H1 (cell line): Measurements from ENCODE around the gene FJX1. TPM values are rescaled to one million over a fixed set of nuclear protein-coding genes. Genes with fewer than 3 reads are reported as not detected.

Experiments used
- ATF3 ChIP-seq: IDR thresholded peaks from 2 replicates; pipeline ENCODE4 v1.6.1; 2011; ENCODE audit warnings: low read depth, mild to moderate bottlenecking, low read length; ENCODE audit not compliant: insufficient read depth
- CHD7 ChIP-seq: fragments of 300-600 bp; sonication (generic); IDR thresholded peaks from 2 replicates; pipeline ENCODE4 v1.7.1; 2012; ENCODE audit warnings: low read length, moderate library complexity, mild to moderate bottlenecking, inconsistent platforms; ENCODE audit not compliant: insufficient replicate concordance
- HDAC2 ChIP-seq, 2 experiments: fragments of 300-600 bp in 1 of 2; sonication (generic) in 1 of 2; IDR thresholded peaks; 2 replicates each; pipeline ENCODE4 v1.6.1; 2011 to 2012; ENCODE audit warnings: low read depth in 2 of 2, low read length in 2 of 2, mild to moderate bottlenecking in 2 of 2, moderate library complexity in 2 of 2, borderline replicate concordance in 1 of 2, inconsistent platforms in 1 of 2
- RAD21 ChIP-seq, 2 experiments: IDR thresholded peaks in 1 of 2; conservative IDR thresholded peaks in 1 of 2; 2 replicates each; pipeline ENCODE4 v1.6.1; 2011; ENCODE audit warnings: low read depth in 2 of 2, low read length in 2 of 2, improper control_type of control experiment in 1 of 2, inconsistent platforms in 1 of 2, mild to moderate bottlenecking in 1 of 2, moderate library complexity in 1 of 2
- RBBP5 ChIP-seq: IDR thresholded peaks from 2 replicates; pipeline ENCODE4 v1.7.1; 2012; ENCODE audit warnings: low read depth, mild to moderate bottlenecking, inconsistent platforms, low read length, moderate library complexity, borderline replicate concordance
- SP1 ChIP-seq: IDR thresholded peaks from 2 replicates; pipeline ENCODE4 v1.6.1; 2011; ENCODE audit warnings: low read depth, low read length
- SUZ12 ChIP-seq: fragments of 200-600 bp; sonication (generic); IDR thresholded peaks from 2 replicates; pipeline ENCODE4 v1.6.1; 2012; ENCODE audit warnings: mild to moderate bottlenecking, inconsistent platforms, low read length, moderate library complexity, mixed read lengths
- polyA plus RNA-seq, 7 experiments: library from polyadenylated mRNA; depleted of rRNA in 3 of 7; stranded (reverse) in 5 of 7; unstranded in 2 of 7; fragments of >200 nt in 5 of 7; fragments of 200-250 nt in 2 of 7; gene quantifications; 1 replicate in 5 of 7; 2 replicates in 1 of 7; 4 replicates in 1 of 7; pipeline versions ENCODE4 v1.2.1 to v1.2.3, GENCODE V29; 2011 to 2013; ENCODE audit warnings: missing spikeins in 2 of 7, mixed read lengths in 2 of 7
- total RNA-seq: library from RNA; stranded (reverse); fragmentation: NEBNext Ultra II Directional; extraction: Animal tissue kit (Norgen Biotek cat#: 25700); gene quantifications from 2 replicates; pipeline ENCODE4 v1.2.1, GENCODE V29; 2021

FJX1 gene
- total and polyA plus RNA-seq, 2 of the 8 experiments (the other 6 are each of a cell fraction or from before 2014, with no cell fraction given) = 6.3 to 13.3 TPM

DNA sequence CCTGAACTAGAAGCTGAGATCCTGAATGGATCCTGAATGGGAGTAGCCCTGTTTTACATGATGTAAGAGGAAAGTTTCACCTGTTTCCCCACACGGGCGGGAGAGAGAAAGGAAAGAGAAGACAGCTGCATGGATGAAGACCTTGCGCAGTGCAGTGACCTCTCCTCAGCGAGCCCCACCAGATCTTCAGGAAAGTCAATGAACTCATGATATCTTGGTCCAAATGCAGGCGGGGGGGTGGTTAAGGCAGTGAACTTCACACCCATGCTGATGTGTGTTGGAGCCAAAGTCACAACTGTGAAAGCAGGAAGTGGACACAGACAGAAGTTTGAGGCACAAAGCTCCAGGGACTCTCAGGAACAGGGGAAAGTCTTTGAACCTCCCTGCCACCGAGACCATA is 8.6 kb upstream of the FJX1 start (continued):
- TF ChIP-seq ATF3 (no peak), RBBP5 (no peak), RAD21 (IDR thresholded peaks at IDR 0.05 in 1 of 2, conservative IDR thresholded peaks at IDR 0.05 in 1 of 2; ENCODE audit: low read depth in 2 of 2, low read length in 2 of 2) (no peak), HDAC2 (IDR thresholded peaks at IDR 0.05; ENCODE audit: borderline replicate concordance in 1 of 2, low read depth in 2 of 2, low read length in 2 of 2) (no peak), CHD7 (no peak), SP1 (no peak), SUZ12 (no peak)
